Measurements from ENCODE around the gene TECPR1.

Gene TECPR1

DNA sequence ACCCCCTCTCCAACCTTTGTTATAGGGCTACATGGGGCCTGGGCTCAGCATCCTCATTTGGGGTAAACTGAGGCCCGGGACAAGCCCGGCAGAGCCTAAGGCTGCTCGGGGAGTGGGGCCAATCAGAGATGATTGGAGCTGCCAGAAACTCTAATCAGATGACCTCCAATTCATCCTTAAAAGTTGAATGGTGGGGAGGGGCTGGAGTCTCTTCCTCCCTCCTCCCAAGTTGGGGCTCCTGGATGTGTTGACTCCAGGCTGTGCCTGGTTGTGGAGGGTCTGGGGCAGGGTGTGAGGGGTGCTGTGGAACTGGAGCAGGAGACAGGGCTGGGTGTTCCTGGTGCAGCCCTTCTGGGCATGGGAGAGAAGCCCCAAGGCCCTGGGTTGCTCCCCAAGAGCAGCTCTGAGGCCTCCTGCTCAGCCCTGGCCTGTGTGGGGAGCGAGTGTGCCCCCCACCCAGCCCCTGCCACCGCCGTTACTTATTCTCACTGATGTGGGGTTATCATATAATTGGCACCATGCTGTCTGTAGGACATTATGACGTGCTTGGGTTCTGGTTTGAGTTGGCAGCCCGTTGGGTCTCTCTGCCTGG, 38.6 kb downstream of the TECPR1 start:
- DNase-seq (ENCODE audit: low spot score), result no peak

DNA sequence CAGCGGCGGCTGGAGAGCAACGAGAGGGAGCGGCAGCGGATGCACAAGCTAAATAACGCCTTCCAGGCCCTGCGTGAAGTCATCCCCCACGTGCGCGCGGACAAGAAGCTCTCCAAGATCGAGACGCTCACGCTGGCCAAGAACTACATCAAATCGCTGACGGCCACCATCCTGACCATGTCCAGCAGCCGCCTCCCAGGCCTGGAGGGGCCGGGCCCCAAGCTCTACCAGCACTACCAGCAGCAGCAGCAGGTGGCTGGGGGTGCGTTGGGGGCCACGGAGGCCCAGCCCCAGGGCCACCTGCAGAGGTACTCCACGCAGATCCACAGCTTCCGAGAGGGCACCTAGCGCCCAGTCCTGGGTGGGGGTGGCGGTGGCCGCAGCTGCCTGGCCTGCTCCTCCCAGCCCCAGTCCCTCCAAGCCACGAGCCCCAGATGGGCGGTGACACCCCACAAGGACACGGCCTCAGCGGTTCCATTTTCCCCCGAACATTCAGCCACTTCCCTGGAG, 39.4 kb downstream of the TECPR1 start:
- DNase-seq (ENCODE audit: low spot score), result no peak

DNA sequence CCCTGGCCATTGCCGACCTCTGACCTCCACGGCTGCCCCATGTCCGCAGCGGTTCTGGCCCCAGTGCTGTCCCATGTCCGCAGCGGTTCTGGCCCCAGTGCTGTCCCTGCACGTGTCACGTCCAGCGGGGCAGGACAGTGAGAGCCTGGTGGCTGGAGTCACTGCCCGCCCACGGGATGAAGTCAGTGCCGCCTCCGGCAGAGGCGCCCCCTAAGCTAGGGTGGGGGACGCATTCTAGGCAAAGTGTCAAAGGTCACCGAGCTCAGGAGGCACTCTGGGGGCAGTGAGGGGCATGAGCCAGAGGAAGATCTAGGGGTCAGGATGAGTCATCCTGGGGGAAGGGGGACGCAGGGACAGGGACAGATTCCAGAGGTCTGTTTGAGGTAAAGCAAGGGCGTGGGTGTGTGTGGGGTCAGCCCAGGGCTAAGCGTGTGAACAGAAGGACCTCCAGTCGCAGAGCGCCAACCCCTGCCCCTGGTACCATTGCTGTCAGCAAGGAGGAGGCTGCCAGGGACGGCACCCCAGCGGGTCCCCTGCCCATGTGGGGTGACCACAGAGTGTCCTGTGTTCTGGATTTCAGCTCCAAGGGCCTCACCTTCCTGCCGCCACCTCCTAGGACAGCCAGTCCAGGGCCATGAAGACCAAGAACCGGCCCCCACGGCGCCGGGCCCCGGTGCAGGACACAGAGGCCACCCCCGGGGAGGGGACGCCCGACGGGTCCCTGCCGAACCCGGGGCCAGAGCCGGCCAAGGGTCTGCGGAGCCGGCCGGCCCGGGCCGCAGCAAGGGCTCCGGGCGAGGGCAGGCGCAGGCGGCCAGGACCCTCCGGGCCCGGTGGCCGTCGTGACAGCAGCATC, 40.1 kb downstream of the TECPR1 start:
- no peak for DNase-seq (ENCODE audit: low spot score)

DNA sequence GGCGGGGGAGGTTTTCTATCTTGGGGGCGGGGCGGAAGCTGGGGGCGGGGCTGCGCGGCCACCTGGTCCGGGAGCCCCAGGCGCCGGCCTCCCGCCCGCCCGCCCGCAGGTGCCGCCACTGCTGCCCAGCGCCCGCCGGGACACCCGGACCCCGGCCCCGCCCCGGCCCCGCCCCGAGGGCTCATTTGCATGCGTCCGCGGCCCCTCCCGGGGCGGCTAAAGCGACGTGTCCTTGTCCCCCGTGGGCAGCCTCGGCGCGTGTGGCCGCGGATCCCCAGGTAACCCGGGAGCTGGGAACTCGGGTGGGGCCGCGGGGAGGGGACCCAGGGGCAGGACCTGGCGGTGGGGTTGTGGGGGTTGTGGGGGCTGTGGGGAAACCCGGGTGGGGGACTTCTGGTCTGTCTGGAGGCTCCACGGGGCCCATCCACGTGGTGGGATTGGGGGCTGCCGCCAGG, 40.8 kb downstream of the TECPR1 start, which contains the start of gene BHLHA15:
BHLHA15 (plus strand) TSS at position 219 of the 455 bp plus-strand sequence. CDS start 871 bp downstream, outside the sequence.
- no peak for DNase-seq (ENCODE audit: low spot score)

- no peak for DNase-seq (ENCODE audit: low spot score)
Measured at GRCh38 chr7:98210513-98211220, 41.4 kb downstream of the TECPR1 start.

DNA sequence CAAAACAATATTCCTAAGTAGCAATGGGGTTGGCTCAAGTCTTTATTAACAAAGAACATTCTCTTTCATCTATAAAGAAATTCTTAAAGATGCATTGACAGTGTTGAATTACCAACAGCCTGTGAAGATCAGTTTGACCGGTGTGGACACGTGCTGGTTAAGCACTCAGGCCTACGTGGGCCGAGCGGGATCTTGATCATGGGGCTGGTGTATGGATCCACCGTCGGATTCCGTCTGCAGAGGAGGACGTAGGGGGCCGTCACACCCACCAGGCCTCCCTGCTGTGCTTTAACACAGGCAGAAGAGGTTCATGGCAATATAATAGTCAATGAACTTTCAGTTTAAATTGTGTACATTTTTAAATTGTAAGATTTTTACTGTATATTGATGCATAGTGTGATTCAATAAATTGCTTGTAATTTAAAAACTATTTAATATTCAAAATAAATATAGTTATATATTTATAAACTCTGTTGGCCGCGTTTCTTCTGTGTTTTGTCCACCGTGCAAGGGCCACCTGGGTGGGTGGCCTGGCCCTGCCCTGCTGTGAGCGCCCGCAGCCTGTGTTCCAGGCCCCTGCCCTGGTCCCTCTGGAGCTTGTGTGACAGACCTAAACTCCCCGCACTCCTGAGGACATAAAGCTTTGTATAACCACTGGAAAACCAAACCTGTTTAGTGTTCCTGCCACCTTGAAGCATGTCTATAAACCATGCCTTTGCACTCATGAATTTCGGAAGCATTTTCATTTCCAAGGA, 42.7 kb downstream of the TECPR1 start:
- no peak for DNase-seq (ENCODE audit: low spot score)

- DNase-seq (ENCODE audit: low spot score), result no peak
Measured at GRCh38 chr7:98206451-98207330, 45.3 kb downstream of the TECPR1 start.

DNA sequence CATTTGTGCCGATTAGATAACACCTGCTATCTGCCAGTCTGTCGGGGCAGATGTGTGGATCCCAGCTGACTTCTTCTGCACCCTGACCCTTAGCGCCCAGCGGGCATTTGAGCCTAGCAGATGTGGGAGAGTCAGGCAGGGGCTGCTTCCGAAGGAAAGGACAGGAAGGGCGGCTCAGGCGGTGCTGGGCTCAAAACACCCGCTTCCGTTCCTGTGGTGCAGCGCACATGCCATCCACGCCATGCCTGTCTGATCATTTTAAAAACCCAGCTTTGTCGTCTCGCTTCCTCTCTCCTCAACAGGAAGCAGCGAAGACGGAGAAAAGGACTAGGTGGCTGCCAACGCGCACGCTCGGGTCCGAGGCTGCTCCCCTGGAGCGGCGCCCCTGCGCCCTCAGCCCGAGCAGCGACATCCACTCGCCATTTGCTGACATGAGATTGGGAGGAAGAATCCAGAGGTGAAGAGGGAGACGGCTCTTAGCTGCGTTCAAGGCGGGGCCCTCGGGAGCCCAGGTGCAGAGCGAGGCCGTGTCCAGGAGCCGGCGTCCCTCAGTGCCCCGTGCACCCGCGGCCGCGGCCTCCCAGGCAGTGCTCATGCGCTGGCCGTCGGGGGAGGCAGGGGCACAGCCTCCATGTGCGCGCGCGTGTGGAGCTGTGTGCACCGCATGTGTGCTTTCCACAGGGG, 46.7 kb downstream of the TECPR1 start:
- DNase-seq (ENCODE audit: low spot score), result no peak

DNA sequence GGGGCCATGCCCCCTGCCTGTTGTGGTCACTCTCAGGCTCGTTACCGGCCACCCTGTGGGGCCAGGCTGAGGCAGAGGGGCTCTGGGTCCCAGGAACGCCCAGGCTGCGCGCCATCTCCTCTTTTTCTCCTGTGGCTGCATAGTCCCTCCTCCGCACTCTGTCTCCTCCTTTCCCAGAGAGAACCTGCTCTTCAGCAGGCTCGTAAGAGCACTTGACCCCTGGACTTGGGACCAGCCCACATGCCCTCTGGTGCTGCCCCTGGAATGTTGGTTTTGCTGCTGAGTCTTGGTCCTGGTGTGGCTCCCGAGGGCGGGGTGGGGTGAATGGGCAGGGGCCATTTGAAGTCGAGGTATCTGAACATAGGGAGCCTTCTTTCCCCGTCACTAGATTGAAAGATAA, 47.4 kb downstream of the TECPR1 start:
- DNase-seq (ENCODE audit: low spot score), result no peak

- no peak for DNase-seq (ENCODE audit: low spot score)
Measured at GRCh38 chr7:98203964-98204605, 47.9 kb downstream of the TECPR1 start.

DNA sequence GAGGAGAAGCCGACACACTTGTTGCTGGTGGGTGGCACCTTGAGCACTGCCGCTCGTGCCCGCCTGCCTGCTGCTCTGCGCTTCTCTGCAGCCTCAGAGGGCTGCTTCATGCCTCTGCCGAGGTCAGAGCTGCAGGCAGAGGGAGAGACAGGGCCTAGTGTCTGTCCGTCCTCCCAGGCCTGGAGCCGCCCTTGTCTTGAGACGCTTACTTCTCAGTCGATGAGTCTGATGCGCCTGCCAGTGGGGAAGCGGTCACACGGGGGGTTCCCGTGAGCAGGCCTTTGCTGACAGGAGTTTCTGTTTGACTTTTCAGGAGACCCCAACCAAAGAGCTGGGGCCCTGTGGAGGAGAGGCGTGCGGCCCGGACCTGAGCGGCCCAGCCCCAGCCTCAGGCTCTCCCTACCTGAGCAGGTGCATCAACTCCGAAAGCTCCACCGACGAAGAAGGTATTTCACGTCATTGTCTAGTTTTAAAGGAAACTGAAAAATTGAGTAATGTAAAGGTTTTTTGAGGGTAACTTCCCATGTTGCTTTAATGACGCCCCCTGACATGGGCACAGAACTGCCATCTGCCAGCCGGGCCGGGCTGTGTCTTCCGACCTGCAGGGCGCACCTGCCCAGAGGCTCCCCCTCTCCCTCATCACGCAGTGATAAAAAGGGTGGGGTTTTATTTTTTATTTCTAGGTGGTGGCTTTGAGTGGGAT, 48.6 kb downstream of the TECPR1 start:
- DNase-seq (ENCODE audit: low spot score), result no peak

GRCh38 chr7:98202367-98203195, 49.5 kb downstream of the TECPR1 start:
- DNase-seq (ENCODE audit: low spot score), result no peak

- DNase-seq (ENCODE audit: low spot score), result no peak
Measured at GRCh38 chr7:98200364-98200763, 51.7 kb downstream of the TECPR1 start.

DNA sequence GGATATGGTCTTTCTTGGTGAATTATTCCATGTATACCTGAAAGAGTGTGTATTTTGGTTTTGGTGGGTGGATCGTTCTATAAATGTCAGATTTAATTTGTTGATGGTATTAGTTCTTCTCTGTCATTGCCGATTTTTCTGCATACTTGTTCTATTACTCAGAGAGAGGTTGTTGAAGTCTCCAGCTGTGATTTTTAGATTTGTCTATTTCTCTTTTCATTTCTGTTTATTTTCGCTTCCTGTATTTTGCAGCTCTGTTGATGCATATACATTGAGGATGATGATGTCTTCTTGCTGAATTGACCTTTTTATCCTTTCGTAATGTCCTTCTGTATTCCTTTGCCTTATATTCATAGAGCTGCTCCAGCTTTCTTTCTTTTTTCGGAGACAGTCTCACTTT, 52.9 kb downstream of the TECPR1 start:
- no peak for DNase-seq (ENCODE audit: low spot score)

DNA sequence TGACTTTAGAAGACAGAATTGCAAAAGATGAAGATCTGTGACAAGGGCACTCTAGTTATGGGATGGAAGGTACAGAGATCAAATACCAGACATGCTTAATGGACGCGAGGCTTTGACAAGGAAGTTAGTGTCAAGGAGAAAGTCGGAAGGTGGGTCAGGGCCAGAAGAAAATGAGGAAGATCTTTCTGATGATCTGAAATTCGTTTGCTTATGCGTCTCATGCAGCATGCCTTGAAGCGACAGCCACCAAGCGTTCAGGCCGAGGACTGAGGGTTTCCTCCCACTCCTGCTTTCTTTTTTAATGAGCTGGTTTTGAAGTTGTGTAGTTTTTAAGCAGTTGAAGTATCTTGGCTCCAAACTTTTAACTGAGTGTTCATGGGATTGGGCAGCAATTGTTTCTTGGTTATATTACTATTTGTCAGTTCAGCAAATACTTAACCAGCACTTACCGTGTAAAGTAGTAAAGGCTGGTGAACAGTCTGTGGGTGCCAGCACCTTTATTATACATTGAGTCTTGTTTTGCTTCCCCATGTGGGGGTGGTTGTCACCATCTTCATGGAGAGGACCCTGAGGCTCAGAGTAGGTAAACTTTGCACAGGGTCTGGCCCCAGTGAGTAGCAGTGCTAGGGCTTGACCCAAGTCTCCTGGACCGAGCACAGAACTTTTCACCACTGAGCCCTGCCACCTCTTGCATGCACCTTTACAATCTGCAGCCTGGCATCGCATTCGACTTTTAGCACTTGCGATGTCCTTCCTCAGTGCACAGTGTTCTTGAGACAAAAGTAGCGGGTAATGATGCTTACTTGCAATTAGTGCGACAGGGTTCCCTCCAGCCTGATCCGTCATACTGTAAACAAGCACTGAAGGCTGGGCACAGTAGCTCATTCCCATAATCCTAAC, 55.1 kb downstream of the TECPR1 start:
- DNase-seq (ENCODE audit: low spot score), result no peak

- DNase-seq (ENCODE audit: low spot score), result no peak
Measured at GRCh38 chr7:98194672-98195457, 57.2 kb downstream of the TECPR1 start.

All from SK-N-DZ (cell line).